Thoracic aorta (tissue), 2 donors: ENCODE measurements around the gene RAPGEFL1. TPM values are rescaled to one million over a fixed set of nuclear protein-coding genes. Genes with fewer than 3 reads are reported as not detected.

Experiments
- ATAC-seq: fragments of 150-250 bp; one replicate; pipeline ENCODE4 v1.8.0; 2017; ENCODE audit warnings: low read depth; ENCODE audit not compliant: insufficient number of reproducible peaks, low FRiP score
- DNase-seq: peaks from one replicate; pipeline ENCODE4 v3.0.0-alpha.2; 2020; ENCODE audit warnings: low spot score
- H3K27ac ChIP-seq, 2 donors: fragments of 200-600 bp; sonication (generic); 1 replicate in 1 of 2; 2 replicates in 1 of 2; pipeline ENCODE4 v1.5.1; 2016; ENCODE audit warnings: mild to moderate bottlenecking in 2 of 2, moderate library complexity in 2 of 2
- H3K27me3 ChIP-seq: fragments of 200-600 bp; sonication (generic); replicated peaks from 2 replicates; pipeline ENCODE4 v1.6.0; 2016; ENCODE audit warnings: mild to moderate bottlenecking; ENCODE audit not compliant: insufficient read depth
- H3K36me3 ChIP-seq: fragments of 200-600 bp; sonication (generic); one replicate; pipeline ENCODE4 v1.5.1; 2016
- H3K4me1 ChIP-seq, 2 donors: fragments of 200-600 bp; sonication (generic); 1 replicate in 1 of 2; 2 replicates in 1 of 2; pipeline versions ENCODE4 v1.5.1 to v1.6.0; 2016; ENCODE audit warnings: low read depth in 2 of 2, mild to moderate bottlenecking in 1 of 2; ENCODE audit not compliant: control insufficient read depth in 1 of 2
- H3K4me3 ChIP-seq: fragments of 200-600 bp; sonication (generic); 2 replicates; pipeline ENCODE4 v1.5.1; 2016; ENCODE audit warnings: mild to moderate bottlenecking
- H3K9me3 ChIP-seq: fragments of 200-600 bp; sonication (generic); 2 replicates; pipeline ENCODE4 v1.5.1; 2016
- CTCF ChIP-seq: fragments of 200-600 bp; sonication (generic); IDR thresholded peaks from one replicate; pipeline ENCODE4 v1.5.1; 2019; ENCODE audit warnings: antibody characterized with exemption
- total RNA-seq, 2 donors: library from RNA; depleted of rRNA; stranded (reverse); fragments of >200 nt; gene quantifications; one replicate each; pipeline versions ENCODE4 v1.1.0 to v1.2.3, GENCODE V29; 2016

Gene RAPGEFL1
- total RNA-seq, 2 donors from 2014 or later, result 7.3 to 21.7 TPM

- no peak for ATAC-seq
- peaks cover 3 to 9% of the 10 kb centered on the region in 2 donors for H3K4me1 ChIP-seq
- TF ChIP-seq CTCF, result no peak
- H3K36me3 ChIP-seq, result peaks cover 27% of the 10 kb centered on the region
- no peak overlapping the region for H3K4me3 ChIP-seq
- no peak overlapping the region for H3K27ac ChIP-seq
- H3K9me3 ChIP-seq, result no peaks in the 10 kb centered on the region
- DNase-seq, result no peak
- H3K27me3 ChIP-seq, result no peaks in the 10 kb centered on the region
Observed at GRCh38 chr17:40174514-40174913, 2.8 kb upstream of the RAPGEFL1 start.

- TF ChIP-seq CTCF, result no peak
- DNase-seq (no peak), ATAC-seq (no peak)
- no peaks in the 10 kb centered on the region for H3K27me3 ChIP-seq
- peaks cover 3 to 9% of the 10 kb centered on the region in 2 donors for H3K4me1 ChIP-seq
- H3K36me3 ChIP-seq, result peaks cover 13% of the 10 kb centered on the region
- no peaks in the 10 kb centered on the region for H3K9me3 ChIP-seq
- no peak overlapping the region for H3K4me3 ChIP-seq
- no peak overlapping the region for H3K27ac ChIP-seq
Observed at GRCh38 chr17:40175928-40176753, 1.1 kb upstream of the RAPGEFL1 start.

- Histone ChIP-seq H3K4me1 (peaks cover 3 to 9% of the 10 kb centered on the region in 2 donors), H3K9me3 (no peaks in the 10 kb centered on the region), H3K27me3 (no peaks in the 10 kb centered on the region), H3K27ac (no peak overlapping the region), H3K36me3 (peaks cover 7% of the 10 kb centered on the region), H3K4me3 (peak overlapping the region; percentile 73)
- no peak for DNase-seq
- no peak for TF ChIP-seq CTCF
- no peak for ATAC-seq
Observed at GRCh38 chr17:40176754-40177110, 538 bp upstream of the RAPGEFL1 start.

- Histone ChIP-seq H3K27ac (no peak overlapping the region), H3K4me1 (peaks cover 3 to 9% of the 10 kb centered on the region in 2 donors), H3K27me3 (no peaks in the 10 kb centered on the region), H3K36me3 (no peaks in the 10 kb centered on the region), H3K4me3 (peak overlapping the region; percentile 73), H3K9me3 (no peaks in the 10 kb centered on the region)
- ATAC-seq, result no peak
- TF ChIP-seq CTCF, result no peak
- no peak for DNase-seq
Observed at GRCh38 chr17:40178021-40178601, 841 bp downstream of the RAPGEFL1 start.

GRCh38 chr17:40178660-40179059 lies 1.4 kb downstream of the RAPGEFL1 start:
- Histone ChIP-seq H3K27me3 (no peaks in the 10 kb centered on the region), H3K4me3 (no peak overlapping the region), H3K36me3 (no peaks in the 10 kb centered on the region), H3K9me3 (no peaks in the 10 kb centered on the region), H3K27ac (no peak overlapping the region), H3K4me1 (peaks cover 3 to 9% of the 10 kb centered on the region in 2 donors)
- TF ChIP-seq CTCF, result no peak
- DNase-seq (no peak), ATAC-seq (no peak)
